Measurements from ENCODE around the gene RASAL2.
"Not testable (repeated sequence)": the region's sequence is repeated elsewhere in the genome, so short reads cannot be mapped to it uniquely, and the experiment has no call there.

Gene RASAL2

DNA sequence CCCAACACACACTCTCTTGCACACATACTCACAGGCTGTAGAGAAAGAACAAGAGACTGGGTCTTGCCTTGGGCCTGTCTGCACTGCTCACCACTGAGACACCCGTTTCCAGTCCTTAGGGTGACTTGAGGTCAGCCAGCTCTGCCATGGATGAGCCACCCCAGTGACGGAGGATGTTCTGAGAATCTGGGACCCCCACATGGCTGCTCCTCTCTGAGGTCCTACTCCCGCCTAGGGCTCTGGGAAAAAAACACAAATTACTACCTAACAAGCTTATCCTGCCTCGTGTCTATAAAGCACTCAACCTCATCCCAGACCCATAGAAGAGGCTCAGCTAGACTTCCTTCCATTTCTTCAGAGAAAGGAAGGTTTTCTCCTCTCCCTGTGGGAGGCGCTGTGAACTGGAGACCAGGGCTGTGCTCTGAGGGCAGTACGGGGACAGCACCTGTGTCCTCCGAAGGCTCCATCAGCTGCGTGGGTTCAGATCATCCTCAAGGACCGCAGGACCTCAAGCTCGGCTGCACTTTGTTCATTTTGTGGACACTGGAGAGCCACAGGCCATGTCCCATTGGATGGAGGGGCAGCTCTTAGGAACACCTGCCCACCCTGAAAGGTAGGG, 407.1 kb downstream of the RASAL2 start:
- TF ChIP-seq, protein P1, sequence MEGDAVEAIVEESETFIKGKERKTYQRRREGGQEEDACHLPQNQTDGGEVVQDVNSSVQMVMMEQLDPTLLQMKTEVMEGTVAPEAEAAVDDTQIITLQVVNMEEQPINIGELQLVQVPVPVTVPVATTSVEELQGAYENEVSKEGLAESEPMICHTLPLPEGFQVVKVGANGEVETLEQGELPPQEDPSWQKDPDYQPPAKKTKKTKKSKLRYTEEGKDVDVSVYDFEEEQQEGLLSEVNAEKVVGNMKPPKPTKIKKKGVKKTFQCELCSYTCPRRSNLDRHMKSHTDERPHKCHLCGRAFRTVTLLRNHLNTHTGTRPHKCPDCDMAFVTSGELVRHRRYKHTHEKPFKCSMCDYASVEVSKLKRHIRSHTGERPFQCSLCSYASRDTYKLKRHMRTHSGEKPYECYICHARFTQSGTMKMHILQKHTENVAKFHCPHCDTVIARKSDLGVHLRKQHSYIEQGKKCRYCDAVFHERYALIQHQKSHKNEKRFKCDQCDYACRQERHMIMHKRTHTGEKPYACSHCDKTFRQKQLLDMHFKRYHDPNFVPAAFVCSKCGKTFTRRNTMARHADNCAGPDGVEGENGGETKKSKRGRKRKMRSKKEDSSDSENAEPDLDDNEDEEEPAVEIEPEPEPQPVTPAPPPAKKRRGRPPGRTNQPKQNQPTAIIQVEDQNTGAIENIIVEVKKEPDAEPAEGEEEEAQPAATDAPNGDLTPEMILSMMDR (IDR thresholded peaks at IDR 0.05; ENCODE audit: poor library complexity, severe bottlenecking): no peak
- no peaks in the 10 kb centered on the region for H3K36me3 ChIP-seq (ENCODE audit: low read depth)
- ATAC-seq (ENCODE audit: low read depth) (no peak), DNase-seq (ENCODE audit: low spot score) (no peak)
- no peak overlapping the region for H3K27ac ChIP-seq (ENCODE audit: poor library complexity, severe bottlenecking)
- no peaks in the 10 kb centered on the region for H3K9me3 ChIP-seq (ENCODE audit: severe bottlenecking)
- H3K4me3 ChIP-seq (ENCODE audit: severe bottlenecking): no peak overlapping the region
- H3K27me3 ChIP-seq (ENCODE audit: insufficient read depth, poor library complexity, severe bottlenecking): no peaks in the 10 kb centered on the region
- H3K4me1 ChIP-seq (ENCODE audit: insufficient read depth, poor library complexity, severe bottlenecking): no peaks in the 10 kb centered on the region

DNA sequence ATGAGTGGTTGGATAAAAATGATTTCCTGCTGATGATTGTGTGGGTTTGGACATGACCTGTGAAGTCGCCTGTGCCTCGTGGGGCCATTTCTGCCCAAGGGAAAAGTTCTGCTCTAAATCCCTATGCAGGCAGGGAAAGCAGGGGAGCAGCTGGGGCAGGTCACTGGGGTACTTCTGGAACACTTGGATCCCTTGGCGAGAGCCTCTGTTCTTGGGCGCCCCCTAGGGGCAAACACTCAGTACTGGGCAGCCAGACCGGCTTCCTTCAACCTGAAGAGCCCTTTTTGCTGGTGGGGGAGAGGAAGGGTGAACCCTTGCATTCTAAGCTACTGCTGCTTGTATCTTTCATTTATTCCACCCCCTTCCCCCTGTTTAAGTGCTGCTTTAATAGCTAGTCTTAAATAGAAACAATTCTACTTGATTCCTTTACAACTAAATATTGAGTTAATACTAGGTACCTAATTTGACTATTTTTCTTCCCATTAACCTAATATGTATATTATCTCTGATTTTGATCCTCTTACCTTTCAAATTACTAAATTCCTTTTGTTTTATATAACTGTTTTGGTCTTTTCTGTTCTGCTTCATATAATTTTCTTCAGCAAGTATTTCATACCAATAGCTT, 407.9 kb downstream of the RASAL2 start:
- no peaks in the 10 kb centered on the region for H3K36me3 ChIP-seq (ENCODE audit: low read depth)
- ATAC-seq (ENCODE audit: low read depth): peak; percentile 82

DNA sequence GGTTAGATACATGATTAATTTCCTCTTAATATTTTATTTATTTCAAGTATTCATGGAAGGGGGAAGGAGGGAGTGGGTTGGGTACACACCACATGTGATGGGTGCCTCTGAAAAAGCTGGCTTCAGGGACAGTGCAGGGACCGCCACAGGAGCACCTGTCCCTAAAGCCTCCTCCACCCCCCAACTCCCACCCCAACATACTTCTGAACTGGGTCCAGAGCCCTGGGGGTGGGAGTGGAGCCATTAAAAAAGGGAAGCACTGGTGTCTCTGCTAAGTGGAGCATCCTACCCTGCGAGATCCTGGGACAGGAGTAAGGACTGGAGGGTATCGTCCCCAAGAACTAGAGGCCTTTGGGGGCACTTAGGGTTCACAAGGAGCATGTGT, 408.4 kb downstream of the RASAL2 start:
- no peak for DNase-seq (ENCODE audit: low spot score)
- Histone ChIP-seq H3K9me3 (ENCODE audit: severe bottlenecking) (no peaks in the 10 kb centered on the region), H3K27ac (ENCODE audit: poor library complexity, severe bottlenecking) (no peak overlapping the region), H3K27me3 (ENCODE audit: insufficient read depth, poor library complexity, severe bottlenecking) (no peaks in the 10 kb centered on the region), H3K4me1 (ENCODE audit: insufficient read depth, poor library complexity, severe bottlenecking) (no peaks in the 10 kb centered on the region), H3K36me3 (ENCODE audit: low read depth) (no peaks in the 10 kb centered on the region), H3K4me3 (ENCODE audit: severe bottlenecking) (no peak overlapping the region)
- TF ChIP-seq, protein P1 (IDR thresholded peaks at IDR 0.05; ENCODE audit: poor library complexity, severe bottlenecking): no peak
- no peak for ATAC-seq (ENCODE audit: low read depth)

More for the DNA sequence above, 407.9 kb downstream of the RASAL2 start:
- H3K9me3 ChIP-seq (ENCODE audit: severe bottlenecking): no peaks in the 10 kb centered on the region
- H3K27me3 ChIP-seq (ENCODE audit: insufficient read depth, poor library complexity, severe bottlenecking): no peaks in the 10 kb centered on the region
- H3K4me1 ChIP-seq (ENCODE audit: insufficient read depth, poor library complexity, severe bottlenecking): no peaks in the 10 kb centered on the region
- TF ChIP-seq, protein P1 (IDR thresholded peaks at IDR 0.05; ENCODE audit: poor library complexity, severe bottlenecking): peak; percentile 92
- H3K27ac ChIP-seq (ENCODE audit: poor library complexity, severe bottlenecking): no peak overlapping the region
- DNase-seq (ENCODE audit: low spot score): no peak
- H3K4me3 ChIP-seq (ENCODE audit: severe bottlenecking): no peak overlapping the region

DNA sequence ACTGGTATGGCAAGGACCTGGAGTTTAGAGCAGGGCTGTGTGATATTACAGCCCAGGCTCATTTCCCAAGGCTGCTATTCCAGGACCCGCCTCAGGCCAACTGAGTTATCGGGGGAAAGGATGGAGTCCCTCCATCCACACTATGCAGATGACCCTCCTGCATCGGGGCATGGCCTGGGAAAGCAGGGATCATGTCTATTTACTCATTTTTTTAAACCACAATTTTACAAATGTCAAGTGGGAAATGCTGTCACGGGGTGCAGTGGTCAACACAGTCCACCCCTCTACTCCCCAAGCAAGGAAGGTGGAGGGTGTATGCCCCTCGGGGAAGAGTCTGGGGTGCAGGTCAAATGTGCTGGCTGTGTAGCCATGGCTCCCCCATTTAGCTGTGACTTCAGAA, 409.0 kb downstream of the RASAL2 start:
- TF ChIP-seq, protein P1 (IDR thresholded peaks at IDR 0.05; ENCODE audit: poor library complexity, severe bottlenecking): no peak
- Histone ChIP-seq H3K36me3 (ENCODE audit: low read depth) (no peaks in the 10 kb centered on the region), H3K4me3 (ENCODE audit: severe bottlenecking) (no peak overlapping the region), H3K9me3 (ENCODE audit: severe bottlenecking) (no peaks in the 10 kb centered on the region), H3K27ac (ENCODE audit: poor library complexity, severe bottlenecking) (no peak overlapping the region), H3K4me1 (ENCODE audit: insufficient read depth, poor library complexity, severe bottlenecking) (no peaks in the 10 kb centered on the region), H3K27me3 (ENCODE audit: insufficient read depth, poor library complexity, severe bottlenecking) (no peaks in the 10 kb centered on the region)
- DNase-seq (ENCODE audit: low spot score) (no peak), ATAC-seq (ENCODE audit: low read depth) (no peak)

DNA sequence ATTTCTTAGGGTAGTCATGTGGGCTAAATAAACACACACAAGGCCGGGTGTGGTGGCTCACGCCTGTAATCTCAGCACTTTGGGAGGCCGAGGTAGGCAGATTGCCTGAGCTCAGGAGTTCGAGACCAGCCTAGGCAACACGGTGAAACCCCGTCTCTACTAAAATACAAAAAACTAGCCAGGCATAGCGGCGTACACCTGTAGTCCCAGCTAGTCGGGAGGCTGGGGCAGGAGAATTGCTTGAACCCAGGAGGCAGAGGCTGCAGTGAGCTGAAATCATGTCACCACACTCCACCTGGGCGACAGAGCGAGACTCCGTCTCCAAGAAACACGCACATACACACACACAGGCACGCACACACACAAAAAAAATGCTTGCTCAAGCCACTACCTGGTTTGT, 409.4 kb downstream of the RASAL2 start:
- not testable (repeated sequence) for H3K4me3 ChIP-seq (ENCODE audit: severe bottlenecking); H3K27ac ChIP-seq (ENCODE audit: poor library complexity, severe bottlenecking); H3K4me1 ChIP-seq (ENCODE audit: insufficient read depth, poor library complexity, severe bottlenecking); H3K36me3 ChIP-seq (ENCODE audit: low read depth); ATAC-seq (ENCODE audit: low read depth); H3K9me3 ChIP-seq (ENCODE audit: severe bottlenecking); H3K27me3 ChIP-seq (ENCODE audit: insufficient read depth, poor library complexity, severe bottlenecking); DNase-seq (ENCODE audit: low spot score)
